HK-2 (cell line): ENCODE data around the gene MBD6.
"Not testable (repeated sequence)": the region's sequence is repeated elsewhere in the genome, so short reads cannot be mapped to it uniquely, and the experiment has no call there.

Experiments used
- DNase-seq: peaks from one replicate; pipeline ENCODE4 v3.0.0-alpha.2; 2018; ENCODE audit not compliant: unreplicated experiment

Gene MBD6

GRCh38 chr12:57514720-57515407 is 7.8 kb upstream of the MBD6 start:
- DNase-seq: no peak

GRCh38 chr12:57515408-57515933 is 7.2 kb upstream of the MBD6 start:
- no peak for DNase-seq

GRCh38 chr12:57515934-57516541 is 6.6 kb upstream of the MBD6 start:
- no peak for DNase-seq

- no peak for DNase-seq
Measured at GRCh38 chr12:57516617-57517153, 5.9 kb upstream of the MBD6 start.

GRCh38 chr12:57517187-57517586 is 5.4 kb upstream of the MBD6 start:
- no peak for DNase-seq

- DNase-seq: not testable (repeated sequence)
Measured at GRCh38 chr12:57517718-57518117, 4.9 kb upstream of the MBD6 start.

- no peak for DNase-seq
Measured at GRCh38 chr12:57518176-57518919, 4.3 kb upstream of the MBD6 start.

- peak; percentile 40 for DNase-seq
Measured at GRCh38 chr12:57518920-57519795, 3.5 kb upstream of the MBD6 start.

- DNase-seq: peak; percentile 74
Measured at GRCh38 chr12:57519796-57520052, 2.9 kb upstream of the MBD6 start.

GRCh38 chr12:57520053-57520818 is 2.4 kb upstream of the MBD6 start, which contains the start of gene DDIT3:
Gene DDIT3 (minus strand): TSS chr12:57520514. CDS start chr12:57517406, 3,108 bp downstream.
- peak; percentile 100 for DNase-seq

- peak; percentile 59 for DNase-seq
Measured at GRCh38 chr12:57521525-57522010, 1.1 kb upstream of the MBD6 start.

- peak; percentile 59 for DNase-seq
Measured at GRCh38 chr12:57522887-57523705, 472 bp downstream of the MBD6 start.

GRCh38 chr12:57523706-57524614 is 1.3 kb downstream of the MBD6 start:
- DNase-seq: no peak

- DNase-seq: no peak
Measured at GRCh38 chr12:57524814-57525614, 2.4 kb downstream of the MBD6 start.

- no peak for DNase-seq
Measured at GRCh38 chr12:57525615-57526383, 3.2 kb downstream of the MBD6 start.

GRCh38 chr12:57526477-57527126 is 4.0 kb downstream of the MBD6 start:
- no peak for DNase-seq

GRCh38 chr12:57527184-57527583 is 4.6 kb downstream of the MBD6 start:
- DNase-seq: no peak
